K562 (cell line): ENCODE data around the gene GPRIN2. TPM values are rescaled to one million over a fixed set of nuclear protein-coding genes. Genes with fewer than 3 reads are reported as not detected.

Experiments
- ARID3B ChIP-seq: fragments of 250-450 bp; sonication (Bioruptor Pico); IDR thresholded peaks from 2 replicates; pipeline ENCODE4 v1.4.0; 2020; ENCODE audit warnings: borderline replicate concordance
- ARID4B ChIP-seq: sonication (generic); formaldehyde crosslinking; IDR thresholded peaks from 2 replicates; pipeline ENCODE4 v1.8.0; 2022; ENCODE audit warnings: mild to moderate bottlenecking, missing genetic modification reagents
- CREBBP ChIP-seq: IDR thresholded peaks from one replicate; pipeline ENCODE4 v1.6.1; 2012; ENCODE audit warnings: low read depth, mild to moderate bottlenecking, control low read depth, inconsistent platforms, low read length
- FOXA3 ChIP-seq, 2 experiments: fragments of 450-650 bp in 1 of 2; sonication (generic) in 1 of 2; formaldehyde crosslinking; IDR thresholded peaks in 1 of 2; conservative IDR thresholded peaks in 1 of 2; 2 replicates each; pipeline versions ENCODE4 v1.4.0 to v1.8.0; 2020 to 2022; ENCODE audit warnings: mild to moderate bottlenecking in 2 of 2, missing genetic modification reagents in 1 of 2
- FOXP4 ChIP-seq: sonication (generic); formaldehyde crosslinking; IDR thresholded peaks from 2 replicates; pipeline ENCODE4 v1.8.0; 2022; ENCODE audit warnings: mild to moderate bottlenecking, missing genetic modification reagents, borderline replicate concordance
- MYBL2 ChIP-seq, 2 experiments: fragments of 450-650 bp in 1 of 2; sonication (generic) in 1 of 2; formaldehyde crosslinking in 1 of 2; IDR thresholded peaks; 2 replicates each; pipeline versions ENCODE4 v1.6.1 to v1.8.1; 2017 to 2022; ENCODE audit warnings: borderline replicate concordance in 1 of 2, inconsistent platforms in 1 of 2, low read depth in 1 of 2, mild to moderate bottlenecking in 1 of 2, missing genetic modification reagents in 1 of 2, moderate library complexity in 1 of 2
- NUFIP1 ChIP-seq: fragments of 450-650 bp; IDR thresholded peaks from 2 replicates; pipeline ENCODE4 v1.6.1; 2018; ENCODE audit not compliant: partially characterized antibody
- PHF8 ChIP-seq: fragments of 200-600 bp; sonication (generic); IDR thresholded peaks from 2 replicates; pipeline ENCODE4 v1.6.1; 2012; ENCODE audit warnings: mixed run types, mild to moderate bottlenecking, inconsistent platforms, low read length, moderate library complexity, borderline replicate concordance
- PHTF2 ChIP-seq: fragments of 250-450 bp; sonication (Bioruptor Pico); IDR thresholded peaks from 2 replicates; pipeline ENCODE4 v1.5.0; 2021; ENCODE audit warnings: mild to moderate bottlenecking
- RAD21 ChIP-seq, 2 experiments: fragments of 250-450 bp in 1 of 2; fragments of 450-650 bp in 1 of 2; sonication (Bioruptor Pico) in 1 of 2; formaldehyde crosslinking in 1 of 2; IDR thresholded peaks in 1 of 2; conservative IDR thresholded peaks in 1 of 2; 2 replicates each; pipeline versions ENCODE4 v1.4.0 to v1.8.0; 2020 to 2022; ENCODE audit warnings: mild to moderate bottlenecking in 2 of 2, moderate library complexity in 1 of 2
- TCF3 ChIP-seq: sonication (generic); formaldehyde crosslinking; IDR thresholded peaks from 2 replicates; pipeline ENCODE4 v1.4.0; 2020; ENCODE audit warnings: mild to moderate bottlenecking, missing genetic modification reagents
- TOE1 ChIP-seq, 2 experiments: fragments of 450-650 bp in 1 of 2; sonication (generic) in 1 of 2; formaldehyde crosslinking in 1 of 2; IDR thresholded peaks; 2 replicates each; pipeline versions ENCODE4 v1.7.1 to v1.8.0; 2016 to 2022; ENCODE audit warnings: borderline replicate concordance in 2 of 2, mild to moderate bottlenecking in 2 of 2, antibody characterized with exemption in 1 of 2, inconsistent platforms in 1 of 2, low read depth in 1 of 2, missing genetic modification reagents in 1 of 2, moderate library complexity in 1 of 2
- USF2 ChIP-seq: sonication (generic); formaldehyde crosslinking; IDR thresholded peaks from 2 replicates; pipeline ENCODE4 v1.5.0; 2020; ENCODE audit warnings: missing genetic modification reagents
- ZNF232 ChIP-seq: sonication (generic); formaldehyde crosslinking; IDR thresholded peaks from 2 replicates; pipeline ENCODE4 v1.8.0; 2022; ENCODE audit warnings: mild to moderate bottlenecking, missing genetic modification reagents
- ZNF589 ChIP-seq: fragments of 200-800 bp; sonication (Bioruptor generic); IDR thresholded peaks from 2 replicates; pipeline ENCODE4 v1.6.1; 2016; ENCODE audit warnings: low read depth, missing genetic modification characterization, missing compliant biosample characterization
- ZNF668 ChIP-seq: fragments of 250-450 bp; sonication (Bioruptor Pico); IDR thresholded peaks from 2 replicates; pipeline ENCODE4 v1.8.0; 2022; ENCODE audit warnings: mild to moderate bottlenecking, inconsistent platforms
- ZNF77 ChIP-seq: fragments of 250-450 bp; sonication (Bioruptor Pico); IDR thresholded peaks from 2 replicates; pipeline ENCODE4 v1.5.0; 2020
- polyA plus RNA-seq, 8 experiments: library from polyadenylated mRNA; depleted of rRNA in 4 of 8; stranded (reverse) in 5 of 8; unstranded in 3 of 8; fragments of >200 nt; fragmentation: Nextera tagmentation in 2 of 8; fragmentation: Illumina TruSeq in 1 of 8; extraction: Ambion mirVana in 2 of 8; extraction: Trizol in 1 of 8; gene quantifications; 2 replicates each; pipeline versions ENCODE4 v1.2.1 to v1.2.3, GENCODE V29; 2011 to 2014; ENCODE audit warnings: inconsistent platforms in 1 of 8, missing spikeins in 1 of 8
- total RNA-seq, 7 experiments: library from RNA; depleted of rRNA in 6 of 7; stranded (reverse); fragments of >200 nt in 6 of 7; fragmentation: Illumina TruSeq in 2 of 7; extraction: Trizol in 2 of 7; gene quantifications; 2 replicates each; pipeline versions ENCODE4 v1.2.1 to v1.2.3, GENCODE V29; 2011 to 2021; ENCODE audit warnings: low replicate concordance in 1 of 7

GPRIN2 gene
- total and polyA plus RNA-seq, 9 of the 15 experiments (the other 6 are each of a cell fraction or from before 2014, with no cell fraction given) = not detected

- TF ChIP-seq ARID4B (CRISPR knock-in tag) (no peak), FOXP4 (CRISPR knock-in tag) (no peak), ARID3B (CRISPR knock-in tag) (0 out of 2 replicates have a peak, but pooled peaks have one; percentile 14), PHTF2 (CRISPR knock-in tag) (no peak), RAD21 (CRISPR knock-in tag; conservative IDR thresholded peaks at IDR 0.05 in 1 of 2, IDR thresholded peaks at IDR 0.05 in 1 of 2) (no peak), ZNF589 (no peak), FOXA3 (CRISPR knock-in tag; conservative IDR thresholded peaks at IDR 0.05 in 1 of 2, IDR thresholded peaks at IDR 0.05 in 1 of 2) (no peak), TCF3 (CRISPR knock-in tag) (no peak), NUFIP1 (no peak), CREBBP (no peak), PHF8 (no peak), ZNF232 (CRISPR knock-in tag) (no peak), ZNF668 (CRISPR knock-in tag) (no peak), TOE1 (IDR thresholded peaks at IDR 0.05; ENCODE audit: borderline replicate concordance) (no peak), TOE1 (CRISPR knock-in tag; IDR thresholded peaks at IDR 0.05; ENCODE audit: borderline replicate concordance, low read depth) (no peak), ZNF77 (CRISPR knock-in tag) (no peak), MYBL2 (IDR thresholded peaks at IDR 0.05; ENCODE audit: low read depth) (no peak), MYBL2 (CRISPR knock-in tag; IDR thresholded peaks at IDR 0.05; ENCODE audit: borderline replicate concordance) (no peak), USF2 (CRISPR knock-in tag) (no peak)
Measured at GRCh38 chr10:46550076-46550790, 6.2 kb downstream of the GPRIN2 start (continued).
